Left lung (tissue), 10 donors: ENCODE data around the gene GTF2A2. TPM values are rescaled to one million over a fixed set of nuclear protein-coding genes. Genes with fewer than 3 reads are reported as not detected.

ENCODE experiments used
- ATAC-seq: fragments of 200-7000 bp; cut with Tn5 transposase; one replicate; pipeline ENCODE4 v1.9.1; 2020; ENCODE audit warnings: moderate library complexity
- DNase-seq, 4 donors: peaks; one replicate each; pipeline ENCODE4 v3.0.0-alpha.2; 2013 to 2020
- H3K27ac ChIP-seq, 2 donors: fragments of 200-600 bp; sonication (generic) in 1 of 2; one replicate each; pipeline versions ENCODE4 v1.5.0 to v1.8.0; 2020 to 2021
- H3K27me3 ChIP-seq, 2 donors: fragments of 200-600 bp; sonication (generic) in 1 of 2; one replicate each; pipeline versions ENCODE4 v1.5.0 to v1.8.0; 2020 to 2021
- H3K36me3 ChIP-seq, 2 donors: fragments of 200-600 bp; sonication (generic) in 1 of 2; one replicate each; pipeline versions ENCODE4 v1.5.0 to v1.8.0; 2020 to 2021
- H3K4me1 ChIP-seq, 2 donors: fragments of 200-600 bp; one replicate each; pipeline ENCODE4 v1.8.0; 2021
- H3K4me3 ChIP-seq, 2 donors: fragments of 200-600 bp; sonication (generic) in 1 of 2; one replicate each; pipeline versions ENCODE4 v1.5.0 to v1.8.0; 2020 to 2021; ENCODE audit warnings: mild to moderate bottlenecking in 1 of 2
- H3K9me3 ChIP-seq, 2 donors: fragments of 200-600 bp; sonication (generic) in 1 of 2; one replicate each; pipeline versions ENCODE4 v1.5.0 to v1.8.0; 2020 to 2021
- CTCF ChIP-seq, 2 donors: fragments of 200-600 bp; sonication (generic) in 1 of 2; IDR thresholded peaks; one replicate each; pipeline versions ENCODE4 v1.5.0 to v1.8.0; 2021; ENCODE audit warnings: antibody characterized with exemption in 2 of 2
- intact Hi-C, 2 donors: fragments of 100-400 bp; cut with DNase I; formaldehyde crosslinking; loops; one replicate each; pipeline versions ENCODE4 v1.11.2 to v1.14.2; 2022
- polyA plus RNA-seq, 6 donors: library from polyadenylated mRNA; unstranded; fragments of 120-200 nt; gene quantifications; one replicate each; pipeline ENCODE4 v1.2.1, GENCODE V29; 2013; ENCODE audit not compliant: insufficient read length in 6 of 6
- total RNA-seq, 2 donors: library from RNA; stranded (reverse); fragmentation: NEBNext Ultra II Directional; extraction: Animal tissue kit (Norgen Biotek cat#: 25700); gene quantifications; one replicate each; pipeline ENCODE4 v1.2.1, GENCODE V29; 2021
- donor health status: DM: no; HTN: yes; CAD: no.
- donor health status: DM: no; HTN: no; CAD: no.

The GTF2A2 gene
- total and polyA plus RNA-seq, 8 donors = 92.5 to 112 (median 101) TPM

GRCh38 chr15:59678172-59678571 lies 20.9 kb upstream of the GTF2A2 start:
- peaks cover 0 to 94% of the 10 kb centered on the region in 2 donors for H3K36me3 ChIP-seq
- DNase-seq (no peak), ATAC-seq (no peak)
- no peak overlapping the region for H3K4me3 ChIP-seq
- no peaks in the 10 kb centered on the region for H3K27me3 ChIP-seq
- no peak for TF ChIP-seq CTCF (IDR thresholded peaks at IDR 0.05)
- no peaks in the 10 kb centered on the region for H3K9me3 ChIP-seq
- intact Hi-C loops = no loop called here
- H3K4me1 ChIP-seq = peaks cover 0 to 13% of the 10 kb centered on the region in 2 donors
- no peak overlapping the region for H3K27ac ChIP-seq

GRCh38 chr15:59676565-59676964 lies 19.2 kb upstream of the GTF2A2 start:
- TF ChIP-seq CTCF (IDR thresholded peaks at IDR 0.05) = no peak
- intact Hi-C loops = no loop called here
- peak in 1 of 4 donors; percentile 68 for DNase-seq
- Histone ChIP-seq H3K4me3 (no peak overlapping the region), H3K27ac (no peak overlapping the region), H3K9me3 (no peaks in the 10 kb centered on the region), H3K27me3 (no peaks in the 10 kb centered on the region), H3K4me1 (peaks cover 0 to 8% of the 10 kb centered on the region in 2 donors), H3K36me3 (peaks cover 0 to 99% of the 10 kb centered on the region in 2 donors)
- ATAC-seq = no peak

- intact Hi-C loops = no loop called here
- Histone ChIP-seq H3K4me3 (no peak overlapping the region), H3K36me3 (peaks cover 0 to 100% of the 10 kb centered on the region in 2 donors), H3K4me1 (peaks cover 0 to 8% of the 10 kb centered on the region in 2 donors), H3K9me3 (no peaks in the 10 kb centered on the region), H3K27ac (no peak overlapping the region), H3K27me3 (no peaks in the 10 kb centered on the region)
- no peak for DNase-seq
- TF ChIP-seq CTCF (IDR thresholded peaks at IDR 0.05) = no peak
- no peak for ATAC-seq
Measured at GRCh38 chr15:59674361-59674877, 17.1 kb upstream of the GTF2A2 start.

- ATAC-seq (no peak), DNase-seq (no peak)
- intact Hi-C loops = no loop called here
- Histone ChIP-seq H3K4me1 (no peaks in the 10 kb centered on the region), H3K4me3 (no peak overlapping the region), H3K27ac (no peak overlapping the region), H3K27me3 (no peaks in the 10 kb centered on the region), H3K9me3 (no peaks in the 10 kb centered on the region), H3K36me3 (peaks cover 3 to 96% of the 10 kb centered on the region in 2 donors)
- TF ChIP-seq CTCF (IDR thresholded peaks at IDR 0.05) = no peak
Measured at GRCh38 chr15:59668556-59668955, 11.2 kb upstream of the GTF2A2 start.

GRCh38 chr15:59662260-59662659 lies 4.9 kb upstream of the GTF2A2 start:
- Histone ChIP-seq H3K27me3 (no peaks in the 10 kb centered on the region), H3K36me3 (peaks cover 3 to 77% of the 10 kb centered on the region in 2 donors), H3K9me3 (no peaks in the 10 kb centered on the region), H3K4me1 (peaks cover 0 to 7% of the 10 kb centered on the region in 2 donors), H3K4me3 (no peak overlapping the region), H3K27ac (no peak overlapping the region)
- no peak for ATAC-seq
- DNase-seq = peak in 2 of 4 donors; percentile 14 to 39
- intact Hi-C loops = no loop called here
- no peak for TF ChIP-seq CTCF (IDR thresholded peaks at IDR 0.05)
